ENCODE data around the gene STK40. TPM values are rescaled to one million over a fixed set of nuclear protein-coding genes. Genes with fewer than 3 reads are reported as not detected.

Gene STK40
- total RNA-seq, 1 donor from 2014 or later, result 17.6 TPM

DNA sequence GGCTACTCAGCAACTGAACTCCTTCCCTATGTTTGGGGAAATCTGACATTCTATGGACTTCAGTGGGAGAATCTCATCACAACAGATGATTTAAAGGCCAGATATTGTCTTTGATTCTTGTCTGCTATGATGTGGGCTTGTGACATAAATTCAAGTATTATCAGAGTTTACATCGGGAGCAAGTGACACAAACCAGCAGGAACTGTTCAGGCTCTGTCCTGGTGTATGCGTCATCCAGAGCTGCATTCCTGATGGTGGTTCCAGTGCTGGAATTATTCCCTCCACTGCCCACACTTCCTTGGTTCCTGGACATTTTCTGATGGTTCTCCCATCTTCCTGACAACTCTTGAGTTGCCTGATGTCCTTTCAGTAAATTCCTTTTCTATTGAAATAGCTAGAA, 22.8 kb upstream of the STK40 start:
- DNase-seq (ENCODE audit: low read depth), result no peak
- TF ChIP-seq, protein P1, sequence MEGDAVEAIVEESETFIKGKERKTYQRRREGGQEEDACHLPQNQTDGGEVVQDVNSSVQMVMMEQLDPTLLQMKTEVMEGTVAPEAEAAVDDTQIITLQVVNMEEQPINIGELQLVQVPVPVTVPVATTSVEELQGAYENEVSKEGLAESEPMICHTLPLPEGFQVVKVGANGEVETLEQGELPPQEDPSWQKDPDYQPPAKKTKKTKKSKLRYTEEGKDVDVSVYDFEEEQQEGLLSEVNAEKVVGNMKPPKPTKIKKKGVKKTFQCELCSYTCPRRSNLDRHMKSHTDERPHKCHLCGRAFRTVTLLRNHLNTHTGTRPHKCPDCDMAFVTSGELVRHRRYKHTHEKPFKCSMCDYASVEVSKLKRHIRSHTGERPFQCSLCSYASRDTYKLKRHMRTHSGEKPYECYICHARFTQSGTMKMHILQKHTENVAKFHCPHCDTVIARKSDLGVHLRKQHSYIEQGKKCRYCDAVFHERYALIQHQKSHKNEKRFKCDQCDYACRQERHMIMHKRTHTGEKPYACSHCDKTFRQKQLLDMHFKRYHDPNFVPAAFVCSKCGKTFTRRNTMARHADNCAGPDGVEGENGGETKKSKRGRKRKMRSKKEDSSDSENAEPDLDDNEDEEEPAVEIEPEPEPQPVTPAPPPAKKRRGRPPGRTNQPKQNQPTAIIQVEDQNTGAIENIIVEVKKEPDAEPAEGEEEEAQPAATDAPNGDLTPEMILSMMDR (conservative IDR thresholded peaks at IDR 0.05; ENCODE audit: low read depth, low read length), result no peak
- H3K4me3 ChIP-seq (ENCODE audit: low read depth, low read length), result no peak overlapping the region

- DNase-seq (ENCODE audit: low read depth), result no peak
- no peak overlapping the region for H3K4me3 ChIP-seq (ENCODE audit: low read depth, low read length)
- TF ChIP-seq, protein P1 (conservative IDR thresholded peaks at IDR 0.05; ENCODE audit: low read depth, low read length), result no peak
Observed at GRCh38 chr1:36406440-36406839, 20.7 kb upstream of the STK40 start.

- no peak for DNase-seq (ENCODE audit: low read depth)
- TF ChIP-seq, protein P1 (conservative IDR thresholded peaks at IDR 0.05; ENCODE audit: low read depth, low read length), result no peak
- no peak overlapping the region for H3K4me3 ChIP-seq (ENCODE audit: low read depth, low read length)
Observed at GRCh38 chr1:36402504-36402890, 16.8 kb upstream of the STK40 start.

DNA sequence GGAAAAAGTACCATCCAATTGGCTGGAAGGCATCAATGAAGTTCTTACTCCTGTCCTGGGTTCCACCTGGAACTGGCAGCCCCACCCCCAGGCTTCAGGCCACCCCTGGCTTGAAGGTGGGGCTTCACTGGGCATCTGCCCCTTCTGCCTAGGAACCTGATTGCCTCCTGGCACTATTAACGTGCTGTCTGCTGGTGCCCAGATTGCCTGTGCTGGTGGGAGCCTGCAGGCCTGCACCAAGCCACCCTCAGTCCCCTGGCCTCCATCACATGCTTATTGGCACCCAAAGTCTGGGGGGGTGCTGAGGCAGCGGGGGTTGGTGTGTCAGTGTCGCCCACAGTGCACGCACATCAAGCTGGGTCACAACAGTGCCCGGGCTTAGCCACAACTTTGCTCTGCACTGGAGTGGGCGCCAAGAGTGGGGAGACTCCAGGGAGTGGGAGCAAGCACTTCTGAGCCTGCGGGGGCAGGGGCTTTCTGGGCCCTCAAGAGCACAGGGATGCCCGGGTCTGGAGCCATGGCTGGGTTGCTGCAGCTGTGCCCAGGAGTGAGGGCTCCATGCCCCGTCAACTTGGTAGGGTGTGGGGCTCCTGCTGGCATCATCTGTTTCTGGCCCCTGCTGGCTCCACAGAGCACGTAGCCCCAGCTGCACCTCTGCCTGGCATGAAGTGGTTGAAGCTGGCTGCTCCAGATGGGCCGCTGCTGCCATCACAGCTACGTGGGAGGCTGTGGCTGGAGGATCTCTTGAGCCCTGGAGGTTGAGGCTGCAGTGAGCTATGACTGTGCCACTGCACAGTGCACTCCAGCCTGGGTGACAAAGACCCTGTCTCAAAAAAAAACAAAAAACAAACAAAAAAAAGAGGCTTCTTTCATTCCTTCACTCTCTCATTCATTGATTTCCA, 16.1 kb upstream of the STK40 start:
- TF ChIP-seq, protein P1 (conservative IDR thresholded peaks at IDR 0.05; ENCODE audit: low read depth, low read length), result no peak
- no peak overlapping the region for H3K4me3 ChIP-seq (ENCODE audit: low read depth, low read length)
- no peak for DNase-seq (ENCODE audit: low read depth)

- no peak for DNase-seq (ENCODE audit: low read depth)
- no peak overlapping the region for H3K4me3 ChIP-seq (ENCODE audit: low read depth, low read length)
- TF ChIP-seq, protein P1 (conservative IDR thresholded peaks at IDR 0.05; ENCODE audit: low read depth, low read length), result no peak
Observed at GRCh38 chr1:36400825-36401601, 15.3 kb upstream of the STK40 start.

DNA sequence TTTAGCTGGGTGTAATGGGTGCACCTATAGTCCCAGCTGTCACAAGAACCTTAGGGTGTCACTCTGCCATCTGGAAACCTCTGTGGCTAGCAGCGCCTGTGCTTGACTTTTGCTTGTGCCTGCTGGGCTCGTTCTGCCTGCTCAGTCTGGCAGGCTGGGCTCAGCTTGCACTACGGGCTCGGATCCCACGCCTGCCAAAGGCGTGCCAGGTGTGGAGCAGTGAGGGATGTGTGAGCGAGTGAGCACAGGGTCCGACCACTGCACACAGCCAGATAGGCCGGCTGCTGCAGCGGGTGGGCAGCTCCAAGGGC, 14.7 kb upstream of the STK40 start:
- no peak for DNase-seq (ENCODE audit: low read depth)

More for the DNA sequence above, 14.7 kb upstream of the STK40 start:
- TF ChIP-seq, protein P1 (conservative IDR thresholded peaks at IDR 0.05; ENCODE audit: low read depth, low read length), result no peak
- H3K4me3 ChIP-seq (ENCODE audit: low read depth, low read length), result no peak overlapping the region

All from epithelial cell of proximal tubule (primary cell).